Measurements from ENCODE around the gene SCMH1. TPM values are rescaled to one million over a fixed set of nuclear protein-coding genes. Genes with fewer than 3 reads are reported as not detected.
"Not testable (repeated sequence)": the region's sequence is repeated elsewhere in the genome, so short reads cannot be mapped to it uniquely, and the experiment has no call there.

Gene SCMH1
- total RNA-seq, 1 experiment from 2014 or later = 20.3 TPM

DNA sequence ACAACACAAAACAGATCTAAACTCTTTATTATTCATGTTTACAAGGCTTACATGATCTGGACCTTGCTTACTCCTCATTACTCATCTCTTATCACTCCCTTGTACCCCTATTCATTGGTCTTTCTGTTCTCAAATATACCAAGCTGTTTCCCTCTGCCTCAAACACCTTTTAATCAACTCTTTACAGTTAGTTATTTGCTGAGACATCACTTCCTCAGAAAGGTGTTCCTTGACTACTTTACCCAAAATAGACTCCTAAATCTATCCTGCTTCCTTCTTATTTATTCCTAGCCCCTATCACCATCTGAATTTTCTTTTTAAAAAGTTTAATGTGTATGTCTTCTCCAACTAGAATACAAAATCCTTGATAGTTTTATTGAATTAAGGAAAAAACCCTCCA lies 120.0 kb downstream of the SCMH1 start:
- no peak for DNase-seq (ENCODE audit: low read depth)
- in situ Hi-C loops (cut with HindIII; ENCODE audit: low pct_unique_long_range_greater_than_20kb, low sequenced_read_pairs) = no loop called here

- no peak for DNase-seq (ENCODE audit: low read depth)
- in situ Hi-C loops (cut with HindIII; ENCODE audit: low pct_unique_long_range_greater_than_20kb, low sequenced_read_pairs) = no loop called here
Measured at GRCh38 chr1:41118645-41119044, 123.5 kb downstream of the SCMH1 start.

- in situ Hi-C loops (cut with HindIII; ENCODE audit: low pct_unique_long_range_greater_than_20kb, low sequenced_read_pairs); DNase-seq (ENCODE audit: low read depth): not testable (repeated sequence)
Measured at GRCh38 chr1:41117241-41117640, 124.9 kb downstream of the SCMH1 start.

GRCh38 chr1:41110736-41111135 lies 131.4 kb downstream of the SCMH1 start:
- no peak for DNase-seq (ENCODE audit: low read depth)
- in situ Hi-C loops (cut with HindIII; ENCODE audit: low pct_unique_long_range_greater_than_20kb, low sequenced_read_pairs) = no loop called here

DNA sequence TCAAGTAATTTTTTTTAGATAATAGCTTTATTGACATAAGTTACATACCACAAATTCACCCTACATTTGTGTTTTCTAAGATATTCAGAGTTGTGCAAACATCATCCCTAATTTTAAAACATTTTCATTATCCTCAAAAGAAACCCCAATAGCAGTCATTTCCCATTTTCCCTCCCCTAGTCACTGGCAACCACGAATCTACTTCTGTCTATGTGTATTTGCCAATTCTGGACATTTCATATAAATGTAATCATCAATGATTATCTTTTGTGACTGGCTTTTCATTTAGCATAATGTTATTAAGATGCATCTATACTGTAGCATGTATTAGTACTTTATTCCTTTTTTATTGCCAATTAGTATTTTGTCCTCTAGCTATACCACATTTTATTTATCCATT lies 131.8 kb downstream of the SCMH1 start:
- in situ Hi-C loops (cut with HindIII; ENCODE audit: low pct_unique_long_range_greater_than_20kb, low sequenced_read_pairs) = no loop called here

GRCh38 chr1:41109310-41110197 lies 132.6 kb downstream of the SCMH1 start:
- DNase-seq (ENCODE audit: low read depth) = peak; percentile 51
- in situ Hi-C loops (cut with HindIII; ENCODE audit: low pct_unique_long_range_greater_than_20kb, low sequenced_read_pairs) = no loop called here

More for the DNA sequence above, 131.8 kb downstream of the SCMH1 start:
- no peak for DNase-seq (ENCODE audit: low read depth)

DNA sequence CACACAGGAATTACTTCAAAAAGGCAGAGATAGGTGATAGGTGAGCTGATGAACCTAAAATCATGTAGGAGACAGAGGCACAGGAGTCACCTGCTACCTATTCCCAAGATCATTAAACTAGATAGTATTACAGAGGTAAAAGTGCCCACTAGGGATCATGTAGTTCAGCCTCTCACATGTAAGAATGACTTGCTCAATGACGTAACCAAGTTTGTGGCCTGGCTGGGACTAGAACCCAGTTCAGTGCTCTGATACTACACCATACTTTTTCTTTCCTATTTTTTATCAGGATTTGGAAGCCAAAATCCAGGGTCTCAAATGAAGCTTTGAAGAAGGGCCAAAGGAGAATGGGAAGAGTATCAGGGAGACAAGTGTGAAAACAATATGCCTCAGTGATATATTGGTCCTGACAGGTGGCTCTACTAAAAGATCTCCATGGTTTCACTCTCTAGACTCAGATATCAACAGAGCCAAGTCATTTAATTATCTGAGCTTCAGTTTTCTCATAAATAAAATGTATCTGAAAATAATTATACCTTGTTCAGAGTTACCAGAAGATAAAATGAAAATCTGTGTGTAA lies 133.3 kb downstream of the SCMH1 start:
- in situ Hi-C loops (cut with HindIII; ENCODE audit: low pct_unique_long_range_greater_than_20kb, low sequenced_read_pairs) = no loop called here
- no peak for DNase-seq (ENCODE audit: low read depth)

GRCh38 chr1:41103766-41104165 lies 138.3 kb downstream of the SCMH1 start:
- no peak for DNase-seq (ENCODE audit: low read depth)
- in situ Hi-C loops (cut with HindIII; ENCODE audit: low pct_unique_long_range_greater_than_20kb, low sequenced_read_pairs) = no loop called here

GRCh38 chr1:41102653-41103052 lies 139.5 kb downstream of the SCMH1 start:
- DNase-seq (ENCODE audit: low read depth) = no peak
- in situ Hi-C loops (cut with HindIII; ENCODE audit: low pct_unique_long_range_greater_than_20kb, low sequenced_read_pairs) = no loop called here

- in situ Hi-C loops (cut with HindIII; ENCODE audit: low pct_unique_long_range_greater_than_20kb, low sequenced_read_pairs) = no loop called here
- DNase-seq (ENCODE audit: low read depth) = peak; percentile 16
Measured at GRCh38 chr1:41101950-41102607, 140.0 kb downstream of the SCMH1 start.

GRCh38 chr1:41101076-41101475 lies 141.0 kb downstream of the SCMH1 start:
- no peak for DNase-seq (ENCODE audit: low read depth)
- in situ Hi-C loops (cut with HindIII; ENCODE audit: low pct_unique_long_range_greater_than_20kb, low sequenced_read_pairs) = no loop called here

- in situ Hi-C loops (cut with HindIII; ENCODE audit: low pct_unique_long_range_greater_than_20kb, low sequenced_read_pairs) = no loop called here
- no peak for DNase-seq (ENCODE audit: low read depth)
Measured at GRCh38 chr1:41100170-41100569, 141.9 kb downstream of the SCMH1 start.

GRCh38 chr1:41098730-41099460 lies 143.2 kb downstream of the SCMH1 start:
- DNase-seq (ENCODE audit: low read depth) = no peak
- in situ Hi-C loops (cut with HindIII; ENCODE audit: low pct_unique_long_range_greater_than_20kb, low sequenced_read_pairs) = no loop called here

DNA sequence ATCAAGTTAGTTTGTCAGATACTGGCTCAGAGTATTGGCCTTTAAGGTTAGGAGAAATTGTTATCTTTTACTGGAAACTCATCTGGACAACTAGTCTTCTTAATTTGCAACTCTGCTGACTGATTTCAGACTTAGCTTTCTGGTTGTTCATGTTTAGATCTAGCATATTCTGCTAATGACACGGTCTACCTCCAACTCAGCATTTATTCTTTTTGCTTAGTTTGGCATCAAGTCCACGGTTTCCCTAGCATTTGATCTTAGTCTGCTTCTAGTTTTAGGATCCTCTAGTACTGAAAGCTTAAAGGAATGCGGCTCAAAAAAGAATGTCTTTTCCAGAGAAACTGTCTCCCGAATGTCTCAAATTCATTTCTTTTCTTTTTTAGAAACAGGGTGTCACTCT lies 145.0 kb downstream of the SCMH1 start:
- no peak for DNase-seq (ENCODE audit: low read depth)
- in situ Hi-C loops (cut with HindIII; ENCODE audit: low pct_unique_long_range_greater_than_20kb, low sequenced_read_pairs) = no loop called here

GRCh38 chr1:41093826-41094225 lies 148.3 kb downstream of the SCMH1 start:
- in situ Hi-C loops (cut with HindIII; ENCODE audit: low pct_unique_long_range_greater_than_20kb, low sequenced_read_pairs) = no loop called here

GRCh38 chr1:41086921-41087320 lies 155.2 kb downstream of the SCMH1 start:
- no peak for DNase-seq (ENCODE audit: low read depth)
- in situ Hi-C loops (cut with HindIII; ENCODE audit: low pct_unique_long_range_greater_than_20kb, low sequenced_read_pairs) = no loop called here

More at GRCh38 chr1:41093826-41094225, 148.3 kb downstream of the SCMH1 start:
- no peak for DNase-seq (ENCODE audit: low read depth)

DNA sequence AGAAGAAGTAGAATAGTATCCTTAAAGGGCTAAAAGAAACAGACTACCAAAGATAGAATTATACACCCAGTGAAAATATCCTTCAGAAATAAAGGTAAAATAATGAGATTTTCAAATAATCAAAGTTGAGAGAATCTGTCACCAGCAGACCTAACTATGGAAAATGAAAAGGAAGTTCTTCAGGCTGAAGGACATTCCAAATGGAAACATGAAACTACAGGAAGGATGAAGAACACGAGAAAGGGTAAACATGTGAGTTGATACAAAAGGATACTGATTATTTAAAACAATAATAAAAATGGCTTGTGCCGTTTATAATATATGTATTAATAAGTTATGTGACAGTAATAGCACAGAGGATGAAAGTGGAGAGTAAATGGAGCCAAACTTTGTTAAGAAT lies 163.5 kb downstream of the SCMH1 start:
- in situ Hi-C loops (cut with HindIII; ENCODE audit: low pct_unique_long_range_greater_than_20kb, low sequenced_read_pairs) = no loop called here
- DNase-seq (ENCODE audit: low read depth) = no peak

DNA sequence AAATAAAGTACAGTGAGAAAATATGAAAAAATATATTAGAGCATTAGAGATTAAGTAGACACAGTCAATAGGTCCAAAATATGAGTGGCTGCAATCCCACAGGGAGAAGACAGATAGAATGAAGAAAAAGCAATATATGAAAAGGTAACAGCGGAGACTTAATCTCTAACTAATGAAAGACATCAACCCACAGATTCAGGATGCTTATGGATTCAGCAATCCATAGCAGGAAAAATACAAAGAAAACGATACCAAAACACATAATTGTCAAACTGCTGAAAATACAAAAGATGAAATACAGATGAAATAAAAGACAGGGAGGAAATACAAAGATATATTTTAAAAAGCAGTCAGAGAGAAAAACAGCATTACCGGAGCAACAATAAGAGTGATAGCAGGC lies 163.9 kb downstream of the SCMH1 start:
- no peak for DNase-seq (ENCODE audit: low read depth)
- in situ Hi-C loops (cut with HindIII; ENCODE audit: low pct_unique_long_range_greater_than_20kb, low sequenced_read_pairs) = no loop called here

DNA sequence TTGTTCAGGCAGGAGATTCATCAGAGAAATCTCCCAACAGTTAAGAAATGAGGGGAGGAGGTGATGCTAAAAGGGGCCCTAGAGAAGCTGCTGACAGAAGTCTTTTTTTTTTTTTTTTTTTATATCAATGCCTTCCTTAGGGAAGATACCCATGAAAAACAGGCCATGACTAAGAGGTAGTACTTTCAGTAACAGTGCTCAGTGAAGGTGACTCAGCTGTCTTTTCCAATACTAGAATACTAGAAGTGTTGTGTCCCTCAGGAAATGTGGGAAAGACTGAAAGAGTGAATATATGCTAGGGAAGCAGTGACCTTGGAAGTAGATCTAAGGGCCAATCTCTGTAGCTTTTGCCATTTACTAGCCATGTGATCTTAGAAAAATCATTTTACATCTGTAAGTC lies 168.1 kb downstream of the SCMH1 start:
- DNase-seq (ENCODE audit: low read depth) = peak; percentile 43
- in situ Hi-C loops (cut with HindIII; ENCODE audit: low pct_unique_long_range_greater_than_20kb, low sequenced_read_pairs) = no loop called here

Data from Caki2 (cell line).